ENCODE results near the gene FAM168A.

DNA sequence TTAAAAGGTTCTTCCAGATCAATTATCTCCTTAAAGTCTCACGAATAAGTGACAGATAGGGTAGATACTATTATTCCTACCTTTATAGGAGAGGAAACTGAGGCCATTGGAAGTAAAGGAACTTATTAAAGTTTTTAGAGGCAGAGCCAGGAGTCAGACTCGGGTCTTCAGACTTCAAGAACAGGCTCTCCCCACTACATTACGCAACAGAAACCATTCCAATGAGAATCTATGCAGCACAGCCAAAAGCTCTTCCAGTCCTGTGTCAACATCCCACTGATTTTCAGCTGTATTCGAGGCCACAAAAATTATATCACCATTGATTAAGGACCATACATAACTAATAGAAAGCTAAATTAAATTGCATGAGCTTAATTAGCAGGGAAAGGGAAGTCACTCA is 144.3 kb downstream of the FAM168A start:
- TF ChIP-seq, protein P1, sequence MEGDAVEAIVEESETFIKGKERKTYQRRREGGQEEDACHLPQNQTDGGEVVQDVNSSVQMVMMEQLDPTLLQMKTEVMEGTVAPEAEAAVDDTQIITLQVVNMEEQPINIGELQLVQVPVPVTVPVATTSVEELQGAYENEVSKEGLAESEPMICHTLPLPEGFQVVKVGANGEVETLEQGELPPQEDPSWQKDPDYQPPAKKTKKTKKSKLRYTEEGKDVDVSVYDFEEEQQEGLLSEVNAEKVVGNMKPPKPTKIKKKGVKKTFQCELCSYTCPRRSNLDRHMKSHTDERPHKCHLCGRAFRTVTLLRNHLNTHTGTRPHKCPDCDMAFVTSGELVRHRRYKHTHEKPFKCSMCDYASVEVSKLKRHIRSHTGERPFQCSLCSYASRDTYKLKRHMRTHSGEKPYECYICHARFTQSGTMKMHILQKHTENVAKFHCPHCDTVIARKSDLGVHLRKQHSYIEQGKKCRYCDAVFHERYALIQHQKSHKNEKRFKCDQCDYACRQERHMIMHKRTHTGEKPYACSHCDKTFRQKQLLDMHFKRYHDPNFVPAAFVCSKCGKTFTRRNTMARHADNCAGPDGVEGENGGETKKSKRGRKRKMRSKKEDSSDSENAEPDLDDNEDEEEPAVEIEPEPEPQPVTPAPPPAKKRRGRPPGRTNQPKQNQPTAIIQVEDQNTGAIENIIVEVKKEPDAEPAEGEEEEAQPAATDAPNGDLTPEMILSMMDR (IDR thresholded peaks at IDR 0.05) = no peak
- no peak for TF ChIP-seq SIN3A (IDR thresholded peaks at IDR 0.05; ENCODE audit: borderline replicate concordance, insufficient read depth, low read depth, low read length)
